Measurements from ENCODE around the gene SMIM5. TPM values are rescaled to one million over a fixed set of nuclear protein-coding genes. Genes with fewer than 3 reads are reported as not detected.

Gene SMIM5
- polyA plus RNA-seq, 1 donor from 2014 or later, result 0.59 TPM

DNA sequence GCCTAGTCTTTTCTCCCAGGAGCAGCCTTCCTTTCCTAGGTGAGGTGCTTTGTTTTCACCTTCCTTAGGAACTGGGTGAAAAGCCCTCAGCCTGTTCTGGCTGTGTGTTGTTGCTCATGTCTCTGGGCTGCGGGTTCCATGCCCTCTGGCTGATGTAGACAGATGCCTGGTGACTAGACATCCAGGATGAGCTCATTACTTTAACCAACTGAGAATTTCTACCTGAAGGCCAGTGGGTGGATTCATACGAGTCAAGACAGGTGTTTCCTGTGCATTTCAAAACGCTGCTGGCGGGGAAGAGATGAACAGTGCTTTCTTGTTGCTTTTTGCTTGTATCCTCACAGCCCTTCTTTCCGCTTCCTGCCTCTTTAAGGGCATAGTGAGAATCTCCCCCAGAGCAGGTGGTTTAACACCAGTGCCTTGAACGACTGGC is 56.2 kb downstream of the SMIM5 start:
- Histone ChIP-seq H2AFZ (ENCODE audit: low read depth, low read length) (no peak overlapping the region), H3K9me3 (ENCODE audit: low read length) (no peaks in the 10 kb centered on the region), H3K36me3 (ENCODE audit: insufficient read depth, low read length) (no peaks in the 10 kb centered on the region), H3K4me3 (ENCODE audit: low read length) (no peak overlapping the region), H3K27ac (ENCODE audit: low read length) (no peak overlapping the region), H3K4me2 (ENCODE audit: low read length) (no peak overlapping the region), H3F3A (ENCODE audit: insufficient read depth, low read length, poor library complexity, severe bottlenecking) (no peaks in the 10 kb centered on the region), H3K9ac (ENCODE audit: low read length) (no peak overlapping the region), H3K9me2 (ENCODE audit: insufficient read depth, low read length) (no peaks in the 10 kb centered on the region), H3K79me2 (replicated peaks; ENCODE audit: insufficient read depth, low read length) (no peaks in the 10 kb centered on the region), H4K20me1 (ENCODE audit: insufficient read depth) (no peaks in the 10 kb centered on the region), H3K27me3 (ENCODE audit: insufficient read depth, low read depth, low read length) (no peaks in the 10 kb centered on the region)
- TF ChIP-seq RAD21 (conservative IDR thresholded peaks at IDR 0.05), result no peak
- TF ChIP-seq, protein P1, sequence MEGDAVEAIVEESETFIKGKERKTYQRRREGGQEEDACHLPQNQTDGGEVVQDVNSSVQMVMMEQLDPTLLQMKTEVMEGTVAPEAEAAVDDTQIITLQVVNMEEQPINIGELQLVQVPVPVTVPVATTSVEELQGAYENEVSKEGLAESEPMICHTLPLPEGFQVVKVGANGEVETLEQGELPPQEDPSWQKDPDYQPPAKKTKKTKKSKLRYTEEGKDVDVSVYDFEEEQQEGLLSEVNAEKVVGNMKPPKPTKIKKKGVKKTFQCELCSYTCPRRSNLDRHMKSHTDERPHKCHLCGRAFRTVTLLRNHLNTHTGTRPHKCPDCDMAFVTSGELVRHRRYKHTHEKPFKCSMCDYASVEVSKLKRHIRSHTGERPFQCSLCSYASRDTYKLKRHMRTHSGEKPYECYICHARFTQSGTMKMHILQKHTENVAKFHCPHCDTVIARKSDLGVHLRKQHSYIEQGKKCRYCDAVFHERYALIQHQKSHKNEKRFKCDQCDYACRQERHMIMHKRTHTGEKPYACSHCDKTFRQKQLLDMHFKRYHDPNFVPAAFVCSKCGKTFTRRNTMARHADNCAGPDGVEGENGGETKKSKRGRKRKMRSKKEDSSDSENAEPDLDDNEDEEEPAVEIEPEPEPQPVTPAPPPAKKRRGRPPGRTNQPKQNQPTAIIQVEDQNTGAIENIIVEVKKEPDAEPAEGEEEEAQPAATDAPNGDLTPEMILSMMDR (IDR thresholded peaks at IDR 0.05; ENCODE audit: poor library complexity, severe bottlenecking), result no peak
- no peak for TF ChIP-seq SMC3 (conservative IDR thresholded peaks at IDR 0.05; ENCODE audit: poor library complexity)
- no peak for TF ChIP-seq POLR2AphosphoS5 (IDR thresholded peaks at IDR 0.05)
- no peak for TF ChIP-seq TAF1 (IDR thresholded peaks at IDR 0.05; ENCODE audit: low read depth)

Other genes starting within 250 kb of the SMIM5 start
- gene GRB2, start 227.8 kb upstream of the SMIM5 start, polyA plus RNA-seq, result 134 and 150 TPM in 2 replicates
- gene TMEM94, start 176.8 kb upstream of the SMIM5 start, polyA plus RNA-seq, result 37.0 and 66.1 TPM in 2 replicates
- gene CASKIN2, start 117.9 kb upstream of the SMIM5 start, polyA plus RNA-seq, result 2.8 and 4.2 TPM in 2 replicates
- gene TSEN54, start 116.9 kb upstream of the SMIM5 start, polyA plus RNA-seq, result 32.2 and 37.7 TPM in 2 replicates
- 0.95 and 4.2 TPM in 2 replicates for gene LLGL2, start 107.7 kb upstream of the SMIM5 start, polyA plus RNA-seq
- gene MYO15B, start 45.6 kb upstream of the SMIM5 start, polyA plus RNA-seq, result 2.4 and 7.2 TPM in 2 replicates
- gene RECQL5, start 33.7 kb downstream of the SMIM5 start, polyA plus RNA-seq, result 9.6 and 15.7 TPM in 2 replicates
- 129 and 156 TPM in 2 replicates for gene SAP30BP, start 33.9 kb downstream of the SMIM5 start, polyA plus RNA-seq
- not detected in 2 replicates for gene ITGB4, start 88.0 kb downstream of the SMIM5 start, polyA plus RNA-seq
- 4.8 TPM in 2 replicates for gene GALK1, start 131.8 kb downstream of the SMIM5 start, polyA plus RNA-seq
- gene UNK, start 151.4 kb downstream of the SMIM5 start, polyA plus RNA-seq, result 28.1 and 29.9 TPM in 2 replicates
- 1.2 and 6.9 TPM in 2 replicates for gene UNC13D, start 211.0 kb downstream of the SMIM5 start, polyA plus RNA-seq
- 21.4 and 21.7 TPM in 2 replicates for gene WBP2, start 221.9 kb downstream of the SMIM5 start, polyA plus RNA-seq
- gene TRIM47, start 245.1 kb downstream of the SMIM5 start, polyA plus RNA-seq, result 0.54 and 0.67 TPM in 2 replicates